ENCODE data around the gene FGD5.

DNA sequence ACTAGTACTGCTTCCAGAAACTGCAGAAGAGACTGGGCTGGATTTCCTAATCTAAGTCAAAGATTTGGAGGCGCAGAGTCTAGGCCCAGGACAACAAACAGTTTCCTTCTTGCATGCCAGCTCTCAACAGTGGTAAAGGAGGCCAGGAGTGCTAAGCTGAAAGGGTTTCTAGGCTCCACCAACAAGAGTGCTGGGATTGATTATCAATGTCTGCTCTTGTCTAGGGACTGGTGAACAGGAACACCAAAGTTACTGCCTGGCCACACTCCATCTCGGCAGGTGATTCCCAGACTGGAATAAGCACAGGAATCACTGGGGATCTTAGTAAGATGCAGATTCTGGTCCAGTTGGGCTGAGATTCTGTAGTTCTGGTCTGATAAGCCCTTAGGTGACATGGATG, 22.8 kb upstream of the FGD5 start:
- TF ChIP-seq, protein P1, sequence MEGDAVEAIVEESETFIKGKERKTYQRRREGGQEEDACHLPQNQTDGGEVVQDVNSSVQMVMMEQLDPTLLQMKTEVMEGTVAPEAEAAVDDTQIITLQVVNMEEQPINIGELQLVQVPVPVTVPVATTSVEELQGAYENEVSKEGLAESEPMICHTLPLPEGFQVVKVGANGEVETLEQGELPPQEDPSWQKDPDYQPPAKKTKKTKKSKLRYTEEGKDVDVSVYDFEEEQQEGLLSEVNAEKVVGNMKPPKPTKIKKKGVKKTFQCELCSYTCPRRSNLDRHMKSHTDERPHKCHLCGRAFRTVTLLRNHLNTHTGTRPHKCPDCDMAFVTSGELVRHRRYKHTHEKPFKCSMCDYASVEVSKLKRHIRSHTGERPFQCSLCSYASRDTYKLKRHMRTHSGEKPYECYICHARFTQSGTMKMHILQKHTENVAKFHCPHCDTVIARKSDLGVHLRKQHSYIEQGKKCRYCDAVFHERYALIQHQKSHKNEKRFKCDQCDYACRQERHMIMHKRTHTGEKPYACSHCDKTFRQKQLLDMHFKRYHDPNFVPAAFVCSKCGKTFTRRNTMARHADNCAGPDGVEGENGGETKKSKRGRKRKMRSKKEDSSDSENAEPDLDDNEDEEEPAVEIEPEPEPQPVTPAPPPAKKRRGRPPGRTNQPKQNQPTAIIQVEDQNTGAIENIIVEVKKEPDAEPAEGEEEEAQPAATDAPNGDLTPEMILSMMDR (IDR thresholded peaks at IDR 0.05): no peak
- TF ChIP-seq POLR2A (IDR thresholded peaks at IDR 0.05): no peak

All from upper lobe of left lung (tissue), 4 donors.